HEK293 (cell line): ENCODE results near the gene DLG2.

ENCODE experiments used
- CTCF ChIA-PET: fragments of 350-600 bp; formaldehyde crosslinking; extraction: SDS; loops from one replicate; lab custom pipeline; 2021; ENCODE audit warnings: antibody characterized with exemption; lab: Yijun Ruan, JAX
- POLR2A ChIA-PET: fragments of 300-600 bp; formaldehyde crosslinking; extraction: SDS; loops from one replicate; lab custom pipeline; 2020; ENCODE audit warnings: antibody characterized with exemption, inconsistent platforms; lab: Yijun Ruan, JAX
- H3K27ac ChIP-seq: fragments of 200-500 bp; sonication (Bioruptor generic); 2 replicates; pipeline ENCODE4 v1.5.1; 2014; ENCODE audit warnings: low read depth, low read length, control low read depth, inconsistent platforms; ENCODE audit errors: extremely low read depth
- H3K36me3 ChIP-seq, 2 experiments: fragments of 200-500 bp in 1 of 2; sonication (Bioruptor generic) in 1 of 2; 1 replicate in 1 of 2; 2 replicates in 1 of 2; pipeline ENCODE4 v1.5.1; 2014 to 2017; ENCODE audit warnings: inconsistent platforms in 2 of 2, low read length in 2 of 2; ENCODE audit not compliant: control insufficient read depth in 2 of 2, insufficient read depth in 1 of 2
- H3K4me1 ChIP-seq: fragments of 200-500 bp; sonication (Bioruptor generic); 2 replicates; pipeline ENCODE4 v1.5.1; 2014; ENCODE audit warnings: mild to moderate bottlenecking, low read length, inconsistent platforms; ENCODE audit not compliant: control insufficient read depth, insufficient read depth
- H3K4me3 ChIP-seq: 2 replicates; pipeline ENCODE4 v1.5.1; 2011; ENCODE audit warnings: low read depth, mild to moderate bottlenecking, control low read depth, low read length, moderate library complexity
- H3K9me3 ChIP-seq: fragments of 200-500 bp; sonication (Bioruptor generic); 2 replicates; pipeline ENCODE4 v1.5.1; 2014; ENCODE audit warnings: low read depth, low read length, inconsistent platforms; ENCODE audit not compliant: control insufficient read depth, insufficient read depth
- GLIS1 ChIP-seq: fragments of 450-650 bp; formaldehyde crosslinking; IDR thresholded peaks from 2 replicates; pipeline ENCODE4 v1.5.1; 2016; ENCODE audit warnings: missing biosample characterization, missing genetic modification characterization
- KLF8 ChIP-seq: fragments of 450-650 bp; formaldehyde crosslinking; IDR thresholded peaks from 2 replicates; pipeline ENCODE4 v1.5.1; 2016; ENCODE audit warnings: missing biosample characterization, missing genetic modification characterization
- SCRT1 ChIP-seq: fragments of 450-650 bp; formaldehyde crosslinking; IDR thresholded peaks from 2 replicates; pipeline ENCODE4 v1.5.1; 2016; ENCODE audit warnings: missing biosample characterization, missing genetic modification characterization, borderline replicate concordance
- ZBTB48 ChIP-seq: fragments of 450-650 bp; formaldehyde crosslinking; IDR thresholded peaks from 2 replicates; pipeline ENCODE4 v1.5.1; 2016; ENCODE audit warnings: missing biosample characterization, missing genetic modification characterization
- ZNF10 ChIP-seq: fragments of 450-650 bp; formaldehyde crosslinking; IDR thresholded peaks from 2 replicates; pipeline ENCODE4 v1.5.1; 2017; ENCODE audit warnings: missing biosample characterization, missing genetic modification characterization
- ZNF138 ChIP-seq: fragments of 450-650 bp; formaldehyde crosslinking; IDR thresholded peaks from 2 replicates; pipeline ENCODE4 v1.5.1; 2016; ENCODE audit warnings: missing biosample characterization, missing genetic modification characterization, borderline replicate concordance
- ZNF146 ChIP-seq: fragments of 450-650 bp; formaldehyde crosslinking; IDR thresholded peaks from 2 replicates; pipeline ENCODE4 v1.5.1; 2016; ENCODE audit warnings: missing biosample characterization, missing genetic modification characterization
- ZNF157 ChIP-seq: fragments of 450-650 bp; formaldehyde crosslinking; IDR thresholded peaks from 2 replicates; pipeline ENCODE4 v1.5.1; 2016; ENCODE audit warnings: missing biosample characterization, missing genetic modification characterization
- ZNF202 ChIP-seq: fragments of 450-650 bp; formaldehyde crosslinking; IDR thresholded peaks from 2 replicates; pipeline ENCODE4 v1.5.1; 2016; ENCODE audit warnings: missing biosample characterization, missing genetic modification characterization, borderline replicate concordance
- ZNF214 ChIP-seq: fragments of 450-650 bp; formaldehyde crosslinking; IDR thresholded peaks from 2 replicates; pipeline ENCODE4 v1.5.1; 2017; ENCODE audit warnings: missing biosample characterization, mild to moderate bottlenecking, missing genetic modification characterization, borderline replicate concordance
- ZNF391 ChIP-seq: fragments of 450-650 bp; formaldehyde crosslinking; IDR thresholded peaks from 2 replicates; pipeline ENCODE4 v1.5.1; 2016; ENCODE audit warnings: low read depth, missing biosample characterization, missing genetic modification characterization, borderline replicate concordance
- ZNF416 ChIP-seq: fragments of 450-650 bp; formaldehyde crosslinking; IDR thresholded peaks from 2 replicates; pipeline ENCODE4 v1.5.1; 2016; ENCODE audit warnings: missing biosample characterization, missing genetic modification characterization
- ZNF426 ChIP-seq: fragments of 450-650 bp; formaldehyde crosslinking; IDR thresholded peaks from 2 replicates; pipeline ENCODE4 v1.5.1; 2017; ENCODE audit warnings: missing biosample characterization, missing genetic modification characterization, mild to moderate bottlenecking, inconsistent platforms, moderate library complexity
- ZNF48 ChIP-seq: fragments of 450-650 bp; formaldehyde crosslinking; IDR thresholded peaks from 2 replicates; pipeline ENCODE4 v1.5.1; 2016; ENCODE audit warnings: missing biosample characterization, missing genetic modification characterization
- ZNF510 ChIP-seq: fragments of 450-650 bp; formaldehyde crosslinking; IDR thresholded peaks from 2 replicates; pipeline ENCODE4 v1.5.1; 2018; ENCODE audit warnings: mild to moderate bottlenecking, missing genetic modification characterization, missing biosample characterization; ENCODE audit not compliant: insufficient replicate concordance
- ZNF549 ChIP-seq: fragments of 450-650 bp; IDR thresholded peaks from 2 replicates; pipeline ENCODE4 v1.5.1; 2018; ENCODE audit warnings: missing biosample characterization, missing genetic modification characterization, mild to moderate bottlenecking, inconsistent platforms, moderate library complexity
- ZNF560 ChIP-seq: fragments of 450-650 bp; formaldehyde crosslinking; IDR thresholded peaks from 2 replicates; pipeline ENCODE4 v1.5.1; 2017; ENCODE audit warnings: missing biosample characterization, missing genetic modification characterization, borderline replicate concordance
- ZNF621 ChIP-seq: fragments of 450-650 bp; formaldehyde crosslinking; IDR thresholded peaks from 2 replicates; pipeline ENCODE4 v1.5.1; 2017; ENCODE audit warnings: missing biosample characterization, missing genetic modification characterization
- ZNF654 ChIP-seq: fragments of 450-650 bp; formaldehyde crosslinking; IDR thresholded peaks from 2 replicates; pipeline ENCODE4 v1.5.1; 2016; ENCODE audit warnings: low read depth, missing biosample characterization, missing genetic modification characterization
- ZNF658 ChIP-seq: fragments of 450-650 bp; formaldehyde crosslinking; IDR thresholded peaks from 2 replicates; pipeline ENCODE4; 2016; ENCODE audit warnings: missing biosample characterization, missing genetic modification characterization
- ZNF707 ChIP-seq: fragments of 450-650 bp; formaldehyde crosslinking; IDR thresholded peaks from 2 replicates; pipeline ENCODE4 v1.5.1; 2016; ENCODE audit warnings: missing biosample characterization, missing genetic modification characterization
- ZSCAN16 ChIP-seq: fragments of 450-650 bp; formaldehyde crosslinking; IDR thresholded peaks from 2 replicates; pipeline ENCODE4 v1.5.1; 2016; ENCODE audit warnings: missing biosample characterization, missing genetic modification characterization
- TF ChIP-seq, protein P1 (sequence below): fragments of 450-650 bp; formaldehyde crosslinking; IDR thresholded peaks from 2 replicates; pipeline ENCODE4; 2016; ENCODE audit warnings: missing biosample characterization, missing genetic modification characterization
- TF ChIP-seq, protein P2 (sequence below): fragments of 450-650 bp; formaldehyde crosslinking; IDR thresholded peaks from 2 replicates; pipeline ENCODE4 v1.5.1; 2016; ENCODE audit warnings: missing biosample characterization, missing genetic modification characterization
- TF ChIP-seq, protein P3 (sequence below): fragments of 450-650 bp; formaldehyde crosslinking; IDR thresholded peaks from 2 replicates; pipeline ENCODE4 v1.5.1; 2016; ENCODE audit warnings: missing biosample characterization, missing genetic modification characterization
- TF ChIP-seq, protein P4 (sequence below): fragments of 450-650 bp; IDR thresholded peaks from 2 replicates; pipeline ENCODE4 v1.5.1; 2018; ENCODE audit warnings: missing biosample characterization, mild to moderate bottlenecking, missing genetic modification characterization
- TF ChIP-seq, protein P5 (sequence below): fragments of 450-650 bp; formaldehyde crosslinking; IDR thresholded peaks from 2 replicates; pipeline ENCODE4 v1.5.1; 2016; ENCODE audit warnings: missing biosample characterization, missing genetic modification characterization
- TF ChIP-seq, protein P6 (sequence below): fragments of 450-650 bp; formaldehyde crosslinking; IDR thresholded peaks from 2 replicates; pipeline ENCODE4 v1.5.1; 2016; ENCODE audit warnings: missing biosample characterization, missing genetic modification characterization

The DLG2 gene

DNA sequence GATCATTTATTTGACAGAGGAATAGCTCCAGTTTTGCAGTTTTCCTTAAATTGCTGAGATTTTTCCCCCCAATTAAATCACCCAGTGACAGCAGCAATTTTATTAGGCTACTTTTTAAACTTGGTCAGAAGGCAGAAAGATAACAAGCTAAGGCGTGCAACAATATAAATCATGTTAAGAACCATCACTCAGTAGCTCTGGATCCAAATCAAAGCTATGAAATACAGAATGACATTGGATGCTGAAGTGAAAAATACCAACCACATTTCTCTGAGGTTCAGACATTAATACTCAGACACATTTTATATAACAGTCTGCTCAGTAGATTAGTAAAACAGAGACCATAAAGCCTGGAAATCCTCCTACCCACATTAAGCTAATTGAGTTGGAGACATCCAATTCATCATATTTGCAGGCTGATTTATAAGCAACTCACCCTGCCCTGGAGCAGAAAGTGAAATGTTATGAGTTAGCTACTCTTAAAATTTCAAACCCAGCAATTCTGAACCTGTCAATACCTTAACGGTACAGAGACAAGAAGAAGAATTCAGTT is 1108.4 kb downstream of the DLG2 start:
- ChIA-PET CTCF (interaction anchor here (0.9 to 1.2 kb wide), 2 partner anchors 131 to 682 kb away, joined by 3 read pairs; no protein-coding TSS in a partner anchor), POLR2A (no interaction called here)
- TF ChIP-seq SCRT1 (tag by site-specific recombination): no peak
- TF ChIP-seq ZNF510: no peak
- TF ChIP-seq ZBTB48: no peak
- no peak for TF ChIP-seq ZNF654 (tag by site-specific recombination)
- no peak for TF ChIP-seq KLF8 (tag by site-specific recombination)
- TF ChIP-seq, protein P1, sequence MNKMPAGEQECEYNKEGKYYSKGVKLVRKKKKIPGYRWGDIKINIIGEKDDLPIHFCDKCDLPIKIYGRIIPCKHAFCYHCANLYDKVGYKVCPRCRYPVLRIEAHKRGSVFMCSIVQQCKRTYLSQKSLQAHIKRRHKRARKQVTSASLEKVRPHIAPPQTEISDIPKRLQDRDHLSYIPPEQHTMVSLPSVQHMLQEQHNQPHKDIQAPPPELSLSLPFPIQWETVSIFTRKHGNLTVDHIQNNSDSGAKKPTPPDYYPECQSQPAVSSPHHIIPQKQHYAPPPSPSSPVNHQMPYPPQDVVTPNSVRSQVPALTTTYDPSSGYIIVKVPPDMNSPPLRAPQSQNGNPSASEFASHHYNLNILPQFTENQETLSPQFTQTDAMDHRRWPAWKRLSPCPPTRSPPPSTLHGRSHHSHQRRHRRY (tag by site-specific recombination): no peak
- TF ChIP-seq ZNF48 (tag by site-specific recombination): no peak
- TF ChIP-seq ZNF138: no peak
- TF ChIP-seq ZNF707: no peak
- no peak for TF ChIP-seq ZNF146 (tag by site-specific recombination)
- no peak for TF ChIP-seq GLIS1 (tag by site-specific recombination)
- no peak for TF ChIP-seq ZNF621 (tag by site-specific recombination)
- no peak for TF ChIP-seq ZNF549 (tag by site-specific recombination)
- TF ChIP-seq, protein P2, sequence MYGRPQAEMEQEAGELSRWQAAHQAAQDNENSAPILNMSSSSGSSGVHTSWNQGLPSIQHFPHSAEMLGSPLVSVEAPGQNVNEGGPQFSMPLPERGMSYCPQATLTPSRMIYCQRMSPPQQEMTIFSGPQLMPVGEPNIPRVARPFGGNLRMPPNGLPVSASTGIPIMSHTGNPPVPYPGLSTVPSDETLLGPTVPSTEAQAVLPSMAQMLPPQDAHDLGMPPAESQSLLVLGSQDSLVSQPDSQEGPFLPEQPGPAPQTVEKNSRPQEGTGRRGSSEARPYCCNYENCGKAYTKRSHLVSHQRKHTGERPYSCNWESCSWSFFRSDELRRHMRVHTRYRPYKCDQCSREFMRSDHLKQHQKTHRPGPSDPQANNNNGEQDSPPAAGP: no peak
- no peak for TF ChIP-seq ZSCAN16
- TF ChIP-seq ZNF157 (tag by site-specific recombination): no peak
- TF ChIP-seq, all 188 proteins: peak for 0
- Histone ChIP-seq H3K27ac (no peak overlapping the region), H3K9me3 (no peaks in the 10 kb centered on the region), H3K4me3 (no peak overlapping the region), H3K4me1 (no peaks in the 10 kb centered on the region), H3K36me3 (no peaks in the 10 kb centered on the region)

DNA sequence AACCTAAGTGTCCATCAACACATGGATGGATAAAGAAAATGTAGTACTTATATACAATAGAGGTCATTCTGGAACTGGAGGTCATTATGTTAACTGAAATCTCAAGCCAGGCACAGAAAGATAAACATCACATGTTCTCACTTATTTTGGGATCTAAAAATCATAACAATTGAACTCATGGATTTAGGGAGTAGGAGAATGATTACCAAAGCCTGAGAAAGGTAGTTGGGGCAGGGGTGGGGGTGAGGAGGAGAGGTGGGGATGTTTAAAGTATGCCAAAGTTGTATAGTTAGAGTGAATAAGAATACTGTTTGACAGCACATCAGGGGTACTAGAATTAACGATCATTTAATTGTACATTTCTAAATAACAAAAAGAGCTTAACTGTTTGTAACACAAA is 1112.7 kb downstream of the DLG2 start:
- POLR2A ChIA-PET: no interaction called here
- TF ChIP-seq, protein P3, sequence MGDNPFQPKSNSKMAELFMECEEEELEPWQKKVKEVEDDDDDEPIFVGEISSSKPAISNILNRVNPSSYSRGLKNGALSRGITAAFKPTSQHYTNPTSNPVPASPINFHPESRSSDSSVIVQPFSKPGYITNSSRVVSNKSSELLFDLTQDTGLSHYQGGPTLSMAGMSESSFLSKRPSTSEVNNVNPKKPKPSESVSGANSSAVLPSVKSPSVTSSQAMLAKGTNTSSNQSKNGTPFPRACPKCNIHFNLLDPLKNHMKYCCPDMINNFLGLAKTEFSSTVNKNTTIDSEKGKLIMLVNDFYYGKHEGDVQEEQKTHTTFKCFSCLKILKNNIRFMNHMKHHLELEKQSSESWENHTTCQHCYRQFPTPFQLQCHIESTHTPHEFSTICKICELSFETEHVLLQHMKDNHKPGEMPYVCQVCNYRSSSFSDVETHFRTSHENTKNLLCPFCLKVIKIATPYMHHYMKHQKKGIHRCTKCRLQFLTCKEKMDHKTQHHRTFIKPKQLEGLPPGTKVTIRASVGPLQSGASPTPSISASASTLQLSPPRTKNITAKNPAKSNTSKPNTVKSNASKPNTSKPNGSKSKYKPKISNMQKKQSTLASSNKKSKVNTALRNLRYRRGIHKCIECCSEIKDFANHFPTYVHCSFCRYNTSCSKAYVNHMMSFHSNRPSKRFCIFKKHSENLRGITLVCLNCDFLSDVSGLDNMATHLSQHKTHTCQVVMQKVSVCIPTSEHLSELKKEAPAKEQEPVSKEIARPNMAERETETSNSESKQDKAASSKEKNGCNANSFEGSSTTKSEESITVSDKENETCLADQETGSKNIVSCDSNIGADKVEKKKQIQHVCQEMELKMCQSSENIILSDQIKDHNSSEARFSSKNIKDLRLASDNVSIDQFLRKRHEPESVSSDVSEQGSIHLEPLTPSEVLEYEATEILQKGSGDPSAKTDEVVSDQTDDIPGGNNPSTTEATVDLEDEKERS: no peak
- TF ChIP-seq ZNF426 (tag by site-specific recombination) (no peak), ZNF560 (tag by site-specific recombination) (no peak), ZNF10 (no peak), ZNF202 (tag by site-specific recombination) (no peak), ZNF416 (no peak), ZNF658 (tag by site-specific recombination) (no peak), ZNF214 (no peak), ZNF391 (tag by site-specific recombination) (no peak)
- TF ChIP-seq, protein P4, sequence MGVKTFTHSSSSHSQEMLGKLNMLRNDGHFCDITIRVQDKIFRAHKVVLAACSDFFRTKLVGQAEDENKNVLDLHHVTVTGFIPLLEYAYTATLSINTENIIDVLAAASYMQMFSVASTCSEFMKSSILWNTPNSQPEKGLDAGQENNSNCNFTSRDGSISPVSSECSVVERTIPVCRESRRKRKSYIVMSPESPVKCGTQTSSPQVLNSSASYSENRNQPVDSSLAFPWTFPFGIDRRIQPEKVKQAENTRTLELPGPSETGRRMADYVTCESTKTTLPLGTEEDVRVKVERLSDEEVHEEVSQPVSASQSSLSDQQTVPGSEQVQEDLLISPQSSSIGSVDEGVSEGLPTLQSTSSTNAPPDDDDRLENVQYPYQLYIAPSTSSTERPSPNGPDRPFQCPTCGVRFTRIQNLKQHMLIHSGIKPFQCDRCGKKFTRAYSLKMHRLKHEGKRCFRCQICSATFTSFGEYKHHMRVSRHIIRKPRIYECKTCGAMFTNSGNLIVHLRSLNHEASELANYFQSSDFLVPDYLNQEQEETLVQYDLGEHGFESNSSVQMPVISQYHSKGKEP: no peak
- TF ChIP-seq, protein P5, sequence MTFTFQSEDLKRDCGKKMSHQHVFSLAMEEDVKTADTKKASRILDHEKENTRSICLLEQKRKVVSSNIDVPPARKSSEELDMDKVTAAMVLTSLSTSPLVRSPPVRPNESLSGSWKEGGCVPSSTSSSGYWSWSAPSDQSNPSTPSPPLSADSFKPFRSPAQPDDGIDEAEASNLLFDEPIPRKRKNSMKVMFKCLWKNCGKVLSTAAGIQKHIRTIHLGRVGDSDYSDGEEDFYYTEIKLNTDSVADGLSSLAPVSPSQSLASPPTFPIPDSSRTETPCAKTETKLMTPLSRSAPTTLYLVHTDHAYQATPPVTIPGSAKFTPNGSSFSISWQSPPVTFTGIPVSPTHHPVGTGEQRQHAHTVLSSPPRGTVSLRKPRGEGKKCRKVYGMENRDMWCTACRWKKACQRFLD (tag by site-specific recombination): no peak
- TF ChIP-seq, protein P6, sequence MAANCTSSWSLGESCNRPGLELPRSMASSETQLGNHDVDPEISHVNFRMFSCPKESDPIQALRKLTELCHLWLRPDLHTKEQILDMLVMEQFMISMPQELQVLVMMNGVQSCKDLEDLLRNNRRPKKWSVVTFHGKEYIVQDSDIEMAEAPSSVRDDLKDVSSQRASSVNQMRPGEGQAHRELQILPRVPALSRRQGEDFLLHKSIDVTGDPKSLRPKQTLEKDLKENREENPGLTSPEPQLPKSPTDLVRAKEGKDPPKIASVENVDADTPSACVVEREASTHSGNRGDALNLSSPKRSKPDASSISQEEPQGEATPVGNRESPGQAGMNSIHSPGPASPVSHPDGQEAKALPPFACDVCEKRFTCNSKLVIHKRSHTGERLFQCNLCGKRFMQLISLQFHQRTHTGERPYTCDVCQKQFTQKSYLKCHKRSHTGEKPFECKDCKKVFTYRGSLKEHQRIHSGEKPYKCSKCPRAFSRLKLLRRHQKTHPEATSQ (tag by site-specific recombination): no peak
- CTCF ChIA-PET: no interaction called here
- Histone ChIP-seq H3K4me3 (no peak overlapping the region), H3K4me1 (no peaks in the 10 kb centered on the region), H3K9me3 (no peaks in the 10 kb centered on the region), H3K36me3 (no peaks in the 10 kb centered on the region), H3K27ac (no peak overlapping the region)
